GM12873 (cell line): ENCODE data around the gene PRPF8.

Experiments used
- CTCF ChIP-seq: IDR thresholded peaks from 2 replicates; pipeline ENCODE4 v1.5.1; 2012; ENCODE audit warnings: low read depth, mild to moderate bottlenecking, moderate library complexity, low read length, control low read depth; ENCODE audit not compliant: insufficient read depth; ENCODE audit errors: missing control alignments

PRPF8 gene

GRCh38 chr17:1627182-1627981, 57.3 kb downstream of the PRPF8 start:
- TF ChIP-seq CTCF = no peak

GRCh38 chr17:1626333-1626732, 58.3 kb downstream of the PRPF8 start:
- no peak for TF ChIP-seq CTCF

- no peak for TF ChIP-seq CTCF
Measured at GRCh38 chr17:1625581-1625980, 59.1 kb downstream of the PRPF8 start.

GRCh38 chr17:1625053-1625452, 59.6 kb downstream of the PRPF8 start:
- TF ChIP-seq CTCF = no peak

- TF ChIP-seq CTCF = no peak
Measured at GRCh38 chr17:1624650-1625049, 60.0 kb downstream of the PRPF8 start.

- TF ChIP-seq CTCF = no peak
Measured at GRCh38 chr17:1623057-1623630, 61.5 kb downstream of the PRPF8 start.

- no peak for TF ChIP-seq CTCF
Measured at GRCh38 chr17:1621273-1621954, 63.3 kb downstream of the PRPF8 start.
